Upper lobe of right lung (tissue), 1 donor: ENCODE results near the gene TNFRSF11A. TPM values are rescaled to one million over a fixed set of nuclear protein-coding genes. Genes with fewer than 3 reads are reported as not detected.

Source experiments
- ATAC-seq: fragments of 200-7000 bp; cut with Tn5 transposase; one replicate; pipeline ENCODE4 v1.9.1; 2020; ENCODE audit warnings: mild to moderate bottlenecking, moderate library complexity
- DNase-seq: peaks from one replicate; pipeline ENCODE4 v3.0.0-alpha.2; 2020
- H3K27ac ChIP-seq: fragments of 200-600 bp; one replicate; pipeline ENCODE4 v1.8.0; 2022
- H3K27me3 ChIP-seq: fragments of 200-600 bp; one replicate; pipeline ENCODE4 v1.8.0; 2022; ENCODE audit warnings: mild to moderate bottlenecking
- H3K36me3 ChIP-seq: fragments of 200-600 bp; one replicate; pipeline ENCODE4 v1.8.0; 2022
- H3K4me1 ChIP-seq: fragments of 200-600 bp; one replicate; pipeline ENCODE4 v1.8.0; 2022
- H3K4me3 ChIP-seq: fragments of 200-600 bp; one replicate; pipeline ENCODE4 v1.8.0; 2022; ENCODE audit warnings: mild to moderate bottlenecking
- H3K9me3 ChIP-seq: fragments of 200-600 bp; one replicate; pipeline ENCODE4 v1.8.0; 2022
- CTCF ChIP-seq: fragments of 200-600 bp; IDR thresholded peaks from one replicate; pipeline ENCODE4 v1.8.0; 2022; ENCODE audit warnings: antibody characterized with exemption
- intact Hi-C: fragments of 100-400 bp; cut with DNase I; formaldehyde crosslinking; loops from one replicate; pipeline ENCODE4 v1.11.0; 2022
- total RNA-seq: library from RNA; stranded (reverse); fragmentation: NEBNext Ultra II Directional; extraction: Animal tissue kit (Norgen Biotek cat#: 25700); gene quantifications from one replicate; pipeline ENCODE4 v1.2.1, GENCODE V29; 2021
- donor health status: DM: no; HTN: yes; CAD: no; lungs with severe emphysema.

Gene TNFRSF11A
- total RNA-seq, 1 donor from 2014 or later: 2.5 TPM

- H3K4me1 ChIP-seq: no peaks in the 10 kb centered on the region
- no peak for DNase-seq
- intact Hi-C loops: no loop called here
- no peaks in the 10 kb centered on the region for H3K27me3 ChIP-seq
- no peaks in the 10 kb centered on the region for H3K9me3 ChIP-seq
- no peaks in the 10 kb centered on the region for H3K36me3 ChIP-seq
- no peak for ATAC-seq
- TF ChIP-seq CTCF: no peak
- no peak overlapping the region for H3K27ac ChIP-seq
- no peak overlapping the region for H3K4me3 ChIP-seq
These were observed 22.0 kb downstream of the TNFRSF11A start for GRCh38 chr18:62347089-62347506.

DNA sequence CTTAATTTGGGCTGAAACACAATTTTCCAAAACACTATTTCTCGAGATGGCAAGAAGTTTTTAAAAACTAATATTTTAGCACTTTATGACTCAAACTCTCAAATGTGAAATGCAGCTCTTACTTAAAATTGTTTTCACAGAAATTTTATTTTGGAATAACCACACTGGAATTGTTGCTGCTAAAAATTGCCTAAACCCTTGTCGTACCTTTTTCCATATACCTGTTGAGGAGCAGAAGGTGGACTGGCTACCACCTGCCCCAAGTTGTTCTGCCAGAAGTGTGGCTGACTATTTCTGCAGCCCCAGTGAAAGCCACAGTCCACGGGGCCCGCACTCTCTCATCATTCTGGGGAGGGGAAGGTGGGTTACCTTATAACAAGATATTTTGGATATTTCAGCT is 23.4 kb downstream of the TNFRSF11A start:
- Histone ChIP-seq H3K4me3 (no peak overlapping the region), H3K36me3 (no peaks in the 10 kb centered on the region), H3K27me3 (no peaks in the 10 kb centered on the region), H3K4me1 (no peaks in the 10 kb centered on the region), H3K9me3 (no peaks in the 10 kb centered on the region), H3K27ac (no peak overlapping the region)
- intact Hi-C loops: no loop called here
- ATAC-seq (no peak), DNase-seq (no peak)
- no peak for TF ChIP-seq CTCF

DNA sequence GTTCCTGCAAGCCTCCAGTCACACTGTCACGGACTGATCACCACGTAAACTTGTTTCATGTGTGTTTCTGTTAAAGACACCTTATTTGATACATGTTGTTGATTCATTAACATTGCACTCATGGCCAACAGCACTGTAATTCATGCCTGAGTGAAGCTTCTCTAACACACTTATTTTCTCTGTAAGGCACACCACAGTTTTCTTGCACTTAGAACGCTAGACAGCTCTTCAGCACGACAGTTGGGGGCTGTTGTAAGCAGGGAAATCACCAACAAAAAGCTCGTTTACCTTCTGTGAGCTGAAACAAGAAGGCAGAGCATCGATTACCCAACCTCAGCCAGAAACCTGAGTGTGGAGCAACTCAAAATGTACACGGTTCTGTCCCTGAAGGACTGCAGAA is 28.1 kb downstream of the TNFRSF11A start:
- no peak overlapping the region for H3K27ac ChIP-seq
- intact Hi-C loops: no loop called here
- no peak for TF ChIP-seq CTCF
- H3K27me3 ChIP-seq: no peaks in the 10 kb centered on the region
- H3K4me1 ChIP-seq: no peaks in the 10 kb centered on the region
- H3K36me3 ChIP-seq: no peaks in the 10 kb centered on the region
- no peaks in the 10 kb centered on the region for H3K9me3 ChIP-seq
- DNase-seq (no peak), ATAC-seq (no peak)
- no peak overlapping the region for H3K4me3 ChIP-seq

- intact Hi-C loops: no loop called here
- TF ChIP-seq CTCF: no peak
- DNase-seq: no peak
- peak; percentile 53 for ATAC-seq
- Histone ChIP-seq H3K4me3 (no peak overlapping the region), H3K4me1 (no peaks in the 10 kb centered on the region), H3K36me3 (no peaks in the 10 kb centered on the region), H3K27ac (no peak overlapping the region), H3K9me3 (no peaks in the 10 kb centered on the region), H3K27me3 (no peaks in the 10 kb centered on the region)
These were observed 29.0 kb downstream of the TNFRSF11A start for GRCh38 chr18:62354151-62354550.

DNA sequence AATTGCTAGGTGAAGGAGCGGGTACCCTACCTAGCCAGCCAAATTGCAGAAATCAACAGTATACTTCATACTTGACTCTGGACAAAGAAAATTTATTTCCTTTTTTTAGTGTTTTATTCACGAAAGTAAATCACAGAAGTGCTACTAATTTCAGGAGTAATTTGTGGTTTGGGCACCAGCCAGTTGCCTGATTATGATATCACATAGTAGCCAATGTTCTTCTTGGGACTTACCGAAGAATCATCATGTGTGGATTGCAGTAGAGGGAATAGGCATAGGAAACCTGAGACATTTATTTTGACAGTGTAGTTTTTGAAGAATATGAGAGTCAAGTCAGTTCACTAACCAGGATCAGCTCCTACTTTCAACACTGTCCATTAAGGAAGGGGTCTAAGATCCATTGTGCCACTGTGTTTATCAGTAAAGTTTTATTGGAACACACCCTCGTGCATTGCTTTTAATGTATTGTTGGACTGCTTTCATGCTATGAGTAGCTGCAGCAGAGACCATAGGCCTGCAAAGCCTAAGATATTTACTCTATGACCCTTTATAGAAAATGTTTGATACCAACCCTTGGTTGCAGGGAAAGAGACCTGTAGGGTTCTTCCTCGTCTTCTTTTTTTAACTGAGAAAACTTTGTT is 32.1 kb downstream of the TNFRSF11A start:
- no peak for DNase-seq
- H3K36me3 ChIP-seq: no peaks in the 10 kb centered on the region
- H3K27me3 ChIP-seq: no peaks in the 10 kb centered on the region
- H3K4me1 ChIP-seq: no peaks in the 10 kb centered on the region
- ATAC-seq: no peak
- no peaks in the 10 kb centered on the region for H3K9me3 ChIP-seq
- no peak overlapping the region for H3K4me3 ChIP-seq
- H3K27ac ChIP-seq: no peak overlapping the region
- no peak for TF ChIP-seq CTCF
- intact Hi-C loops: no loop called here

DNA sequence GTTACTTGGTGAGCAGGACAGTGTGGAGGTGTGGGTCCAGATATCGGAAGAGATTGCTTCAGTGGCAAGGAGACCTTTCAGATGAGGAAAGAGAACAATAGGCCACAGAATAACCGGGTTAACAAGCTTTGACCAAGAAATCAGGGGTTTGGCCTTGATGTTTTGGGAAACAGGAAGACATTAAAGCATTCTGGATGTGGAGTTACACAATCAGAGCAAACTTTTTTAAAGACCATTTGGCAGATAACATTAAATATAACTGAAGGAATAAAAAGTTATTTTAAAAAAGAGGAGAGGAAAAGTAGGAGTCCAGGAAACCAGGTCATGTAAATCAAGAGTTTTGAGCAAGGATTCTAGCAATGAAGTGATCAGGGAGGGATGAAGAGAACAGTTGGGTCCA is 35.7 kb downstream of the TNFRSF11A start:
- Histone ChIP-seq H3K27ac (no peak overlapping the region), H3K36me3 (no peaks in the 10 kb centered on the region), H3K9me3 (no peaks in the 10 kb centered on the region), H3K4me3 (no peak overlapping the region), H3K4me1 (no peaks in the 10 kb centered on the region), H3K27me3 (no peaks in the 10 kb centered on the region)
- no peak for DNase-seq
- no peak for TF ChIP-seq CTCF
- intact Hi-C loops: no loop called here
- no peak for ATAC-seq
